Measurements from ENCODE around the gene TAL1. TPM values are rescaled to one million over a fixed set of nuclear protein-coding genes. Genes with fewer than 3 reads are reported as not detected.

The TAL1 gene
- total RNA-seq, 2 donors from 2014 or later, result 1.7 TPM; not detected in 1

DNA sequence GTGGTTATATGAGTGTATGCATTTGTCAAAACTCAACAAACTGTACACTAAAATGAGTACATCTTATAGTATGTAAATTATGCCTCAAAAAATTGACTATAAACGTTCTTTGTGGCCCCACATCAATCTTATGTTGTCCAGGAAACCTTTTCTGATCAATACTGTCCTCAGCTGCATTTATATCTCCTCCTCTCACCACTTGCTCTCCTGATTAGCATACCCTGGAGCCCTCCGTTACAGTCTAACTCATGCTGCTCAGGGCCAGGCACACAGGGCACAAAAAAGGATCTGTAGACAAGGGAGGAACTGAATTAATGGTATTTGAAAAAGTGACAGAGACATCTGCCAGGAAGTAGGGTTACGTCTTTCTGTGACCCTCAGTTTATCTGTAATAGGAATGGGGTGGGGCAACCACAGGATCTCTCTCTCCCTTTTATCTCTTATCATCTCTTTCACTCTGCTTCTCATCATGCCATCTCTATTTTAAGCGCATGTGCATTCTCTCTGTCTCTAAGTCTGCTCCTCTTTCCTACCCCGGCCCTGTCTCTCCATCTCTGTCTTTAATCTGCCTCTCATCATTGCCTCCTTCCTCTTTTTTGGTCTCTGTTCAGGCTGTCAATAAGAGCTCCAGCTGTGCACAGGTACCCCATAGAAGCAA is 7.0 kb upstream of the TAL1 start:
- Mint-ChIP-seq H3K9me3 (no peaks in the 10 kb centered on the region), H3K4me1 (ENCODE audit: low read depth in 2 of 2) (peaks cover 4 to 6% of the 10 kb centered on the region in 2 donors), H3K27ac (no peak overlapping the region), H3K27me3 (peaks cover 19 to 35% of the 10 kb centered on the region in 2 donors), H3K36me3 (no peaks in the 10 kb centered on the region), H3K4me3 (no peak overlapping the region)
- DNase-seq (ENCODE audit: low spot score), result no peak
- peak in 1 of 2 donors; percentile 73 for ATAC-seq

DNA sequence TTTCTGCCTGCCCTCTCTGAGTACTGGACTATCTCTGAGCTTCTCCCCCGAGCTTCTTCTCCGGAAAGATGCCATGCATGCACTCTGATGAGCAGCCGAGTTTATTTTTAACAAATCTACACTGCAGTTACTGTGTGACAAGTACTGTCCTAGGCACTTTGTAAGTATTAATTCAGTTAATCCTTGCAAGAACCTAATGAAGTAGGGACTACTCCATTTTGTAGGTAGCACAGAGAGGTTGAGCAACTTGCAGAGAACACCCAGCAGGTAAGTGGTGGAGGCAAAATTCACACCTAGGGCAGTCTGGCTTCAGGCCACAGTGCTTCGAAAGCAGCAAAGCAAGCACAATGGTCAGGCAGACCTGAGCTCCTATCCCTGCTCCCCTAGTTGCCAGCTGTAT is 3.8 kb upstream of the TAL1 start:
- ATAC-seq, result no peak
- H3K27me3 Mint-ChIP-seq, result peaks cover 43 to 45% of the 10 kb centered on the region in 2 donors

DNA sequence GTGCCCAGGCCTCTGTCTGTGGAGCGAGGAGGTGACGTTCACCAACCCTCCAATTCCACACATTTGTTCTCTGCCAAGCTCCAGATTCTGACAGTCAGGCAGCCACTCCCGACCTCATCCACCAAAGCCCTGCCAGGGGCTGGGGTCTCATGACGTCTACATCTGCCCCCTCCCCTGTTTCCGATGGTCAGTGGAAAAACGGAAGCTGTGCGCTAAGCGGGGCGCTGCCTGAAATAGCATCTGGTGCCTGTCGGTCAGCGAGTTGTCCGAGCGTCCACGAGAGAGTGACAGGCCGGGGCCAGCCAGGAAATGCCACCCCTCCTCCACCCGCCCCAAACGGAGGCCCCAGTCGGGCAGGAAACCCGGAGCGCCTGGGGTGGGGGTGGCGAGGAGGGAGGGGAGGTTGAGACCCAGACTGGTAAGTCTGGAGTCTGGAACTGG is 3.2 kb upstream of the TAL1 start:
- Mint-ChIP-seq H3K4me1 (ENCODE audit: low read depth in 2 of 2) (peaks cover 20 to 26% of the 10 kb centered on the region in 2 donors), H3K4me3 (no peak overlapping the region), H3K9me3 (no peaks in the 10 kb centered on the region), H3K27ac (no peak overlapping the region), H3K27me3 (peaks cover 46 to 49% of the 10 kb centered on the region in 2 donors), H3K36me3 (no peaks in the 10 kb centered on the region)
- DNase-seq (ENCODE audit: low spot score), result no peak
- no peak for ATAC-seq

More for the DNA sequence above, 3.8 kb upstream of the TAL1 start:
- no peak overlapping the region for H3K4me3 Mint-ChIP-seq
- no peak for DNase-seq (ENCODE audit: low spot score)
- H3K27ac Mint-ChIP-seq, result no peak overlapping the region
- no peaks in the 10 kb centered on the region for H3K9me3 Mint-ChIP-seq
- no peaks in the 10 kb centered on the region for H3K36me3 Mint-ChIP-seq
- peaks cover 17 to 20% of the 10 kb centered on the region in 2 donors for H3K4me1 Mint-ChIP-seq (ENCODE audit: low read depth in 2 of 2)

DNA sequence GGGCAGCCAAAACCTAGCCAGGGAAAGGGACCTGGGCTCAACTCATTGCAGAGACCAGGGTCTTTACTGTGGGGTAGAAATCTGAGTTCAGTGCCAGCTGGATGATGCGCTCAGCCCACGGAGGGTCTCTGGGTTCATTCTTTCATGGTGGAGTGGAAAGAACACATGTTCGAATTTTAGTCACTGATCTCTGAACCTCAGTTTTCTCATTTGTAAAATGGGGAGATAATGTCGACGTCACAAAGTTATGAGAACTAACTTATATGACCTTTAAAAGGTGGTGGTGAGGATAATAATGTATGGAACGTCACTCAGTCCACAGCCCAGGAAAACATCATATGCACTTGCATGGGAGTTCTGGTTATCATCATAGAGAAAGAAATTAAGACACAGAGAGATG is 1.2 kb upstream of the TAL1 start:
- DNase-seq (ENCODE audit: low spot score) (no peak), ATAC-seq (no peak)
- Mint-ChIP-seq H3K4me1 (ENCODE audit: low read depth in 2 of 2) (peaks cover 27 to 28% of the 10 kb centered on the region in 2 donors), H3K36me3 (no peaks in the 10 kb centered on the region), H3K27ac (no peak overlapping the region), H3K27me3 (peaks cover 55 to 57% of the 10 kb centered on the region in 2 donors), H3K4me3 (no peak overlapping the region), H3K9me3 (no peaks in the 10 kb centered on the region)

GRCh38 chr1:47231301-47232186 is 481 bp downstream of the TAL1 start:
- ATAC-seq, result peak; percentile 61 to 70
- peaks cover 55 to 73% of the 10 kb centered on the region in 2 donors for H3K27me3 Mint-ChIP-seq
- H3K36me3 Mint-ChIP-seq, result no peaks in the 10 kb centered on the region
- peak overlapping the region; percentile 19 to 30 for H3K27ac Mint-ChIP-seq
- peak overlapping the region; percentile 89 for H3K4me3 Mint-ChIP-seq
- H3K4me1 Mint-ChIP-seq (ENCODE audit: low read depth in 2 of 2), result peaks cover 27 to 28% of the 10 kb centered on the region in 2 donors
- H3K9me3 Mint-ChIP-seq, result no peaks in the 10 kb centered on the region
- DNase-seq (ENCODE audit: low spot score), result no peak

DNA sequence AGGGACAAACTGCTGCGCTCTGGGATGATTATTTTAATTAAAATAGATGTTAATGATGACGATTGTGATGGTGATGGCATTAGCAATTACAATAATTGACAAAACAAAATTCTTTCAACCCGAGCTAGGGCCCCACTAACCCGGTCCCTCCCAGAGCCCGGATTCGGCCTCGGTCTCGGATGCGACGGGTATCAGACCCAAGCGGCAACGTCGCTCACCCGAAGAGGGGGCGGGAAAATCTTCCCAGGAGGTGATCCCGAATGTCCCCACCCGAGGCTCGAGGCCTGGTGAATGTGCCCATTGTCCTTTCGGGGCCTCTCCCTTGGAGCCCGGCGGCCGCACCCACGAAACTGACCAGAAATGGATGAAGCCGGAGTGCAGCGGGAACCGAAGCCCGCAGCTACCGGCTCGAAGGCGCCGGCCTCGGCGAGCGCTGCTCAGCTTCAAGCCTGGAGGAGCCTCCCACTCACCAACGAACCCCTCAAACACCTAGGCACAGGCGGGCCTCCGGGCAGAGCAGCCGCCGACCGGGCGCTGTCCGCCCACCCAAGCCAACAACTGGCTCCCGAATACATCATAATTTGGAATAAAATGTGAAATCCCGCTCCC is 1.2 kb downstream of the TAL1 start:
- ATAC-seq (no peak), DNase-seq (ENCODE audit: low spot score) (no peak)
- H3K36me3 Mint-ChIP-seq, result no peaks in the 10 kb centered on the region
- peaks cover 55 to 79% of the 10 kb centered on the region in 2 donors for H3K27me3 Mint-ChIP-seq
- H3K4me3 Mint-ChIP-seq, result peak overlapping the region; percentile 55
- H3K4me1 Mint-ChIP-seq (ENCODE audit: low read depth in 2 of 2), result peaks cover 27 to 32% of the 10 kb centered on the region in 2 donors
- peak overlapping the region in 1 of 2 donors; percentile 30 for H3K27ac Mint-ChIP-seq
- no peaks in the 10 kb centered on the region for H3K9me3 Mint-ChIP-seq

GRCh38 chr1:47229886-47230691 is 1.9 kb downstream of the TAL1 start:
- no peaks in the 10 kb centered on the region for H3K36me3 Mint-ChIP-seq
- no peak for ATAC-seq
- H3K9me3 Mint-ChIP-seq, result no peaks in the 10 kb centered on the region
- peak overlapping the region; percentile 55 for H3K4me3 Mint-ChIP-seq
- H3K27ac Mint-ChIP-seq, result peak overlapping the region in 1 of 2 donors; percentile 45
- no peak for DNase-seq (ENCODE audit: low spot score)
- H3K27me3 Mint-ChIP-seq, result peaks cover 57 to 81% of the 10 kb centered on the region in 2 donors
- peaks cover 27 to 33% of the 10 kb centered on the region in 2 donors for H3K4me1 Mint-ChIP-seq (ENCODE audit: low read depth in 2 of 2)

- peaks cover 55 to 77% of the 10 kb centered on the region in 2 donors for H3K27me3 Mint-ChIP-seq
- H3K4me1 Mint-ChIP-seq (ENCODE audit: low read depth in 2 of 2), result peaks cover 27 to 33% of the 10 kb centered on the region in 2 donors
- peak overlapping the region in 1 of 2 donors; percentile 45 for H3K27ac Mint-ChIP-seq
- H3K9me3 Mint-ChIP-seq, result no peaks in the 10 kb centered on the region
- H3K4me3 Mint-ChIP-seq, result peak overlapping the region; percentile 55
- no peaks in the 10 kb centered on the region for H3K36me3 Mint-ChIP-seq
- no peak for DNase-seq (ENCODE audit: low spot score)
- ATAC-seq, result no peak
Observed at GRCh38 chr1:47229031-47229885, 2.8 kb downstream of the TAL1 start.

GRCh38 chr1:47228644-47229030 is 3.4 kb downstream of the TAL1 start:
- peaks cover 27 to 33% of the 10 kb centered on the region in 2 donors for H3K4me1 Mint-ChIP-seq (ENCODE audit: low read depth in 2 of 2)
- no peaks in the 10 kb centered on the region for H3K36me3 Mint-ChIP-seq
- H3K27ac Mint-ChIP-seq, result no peak overlapping the region
- H3K27me3 Mint-ChIP-seq, result peaks cover 49 to 70% of the 10 kb centered on the region in 2 donors
- ATAC-seq, result no peak
- no peak for DNase-seq (ENCODE audit: low spot score)
- no peak overlapping the region for H3K4me3 Mint-ChIP-seq
- H3K9me3 Mint-ChIP-seq, result no peaks in the 10 kb centered on the region

DNA sequence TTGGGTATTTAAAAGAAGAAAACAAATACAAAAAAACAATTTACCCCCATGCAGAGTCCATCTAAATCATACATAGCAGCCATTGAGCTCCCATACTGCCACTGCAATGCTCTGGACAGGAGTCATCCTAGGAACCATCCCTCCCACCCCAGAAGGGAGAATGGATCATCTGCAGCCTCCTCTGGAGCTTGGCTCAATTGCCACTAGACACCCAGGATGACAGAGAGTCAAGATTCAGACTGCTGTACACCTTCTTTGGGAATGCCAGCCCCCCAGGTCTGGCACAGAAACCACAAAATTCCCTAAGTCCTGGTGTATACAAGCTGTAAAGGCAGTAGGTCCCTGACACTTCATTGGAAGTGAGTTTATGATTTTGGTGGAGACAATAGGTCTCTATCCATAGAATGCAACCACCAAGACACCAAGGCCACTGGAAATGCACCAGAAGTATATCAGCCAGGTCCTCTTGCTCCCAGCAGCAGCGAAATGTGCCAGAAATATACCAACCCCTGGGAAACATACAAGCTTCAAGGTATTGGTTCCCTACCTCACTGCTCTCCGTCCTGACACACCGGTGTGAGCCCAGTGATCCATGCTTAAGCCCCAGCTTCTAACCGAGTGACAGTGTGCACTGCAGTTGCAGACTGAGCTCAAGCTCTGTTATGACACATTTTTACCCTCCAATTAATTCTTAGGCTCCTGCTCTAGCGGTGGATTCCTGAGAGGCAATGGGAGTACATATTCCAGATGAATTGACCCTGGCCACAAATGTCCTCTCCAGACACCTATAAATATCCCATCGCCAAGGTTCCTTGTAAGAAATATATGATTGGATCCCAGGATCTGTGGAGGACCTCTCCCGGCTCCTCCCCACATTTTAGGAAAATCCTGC is 4.4 kb downstream of the TAL1 start:
- ATAC-seq (no peak), DNase-seq (ENCODE audit: low spot score) (no peak)
- Mint-ChIP-seq H3K4me1 (ENCODE audit: low read depth in 2 of 2) (peaks cover 24 to 30% of the 10 kb centered on the region in 2 donors), H3K27ac (no peak overlapping the region), H3K9me3 (no peaks in the 10 kb centered on the region), H3K36me3 (no peaks in the 10 kb centered on the region), H3K27me3 (peaks cover 42 to 60% of the 10 kb centered on the region in 2 donors), H3K4me3 (no peak overlapping the region)

- no peak for ATAC-seq
- Mint-ChIP-seq H3K27me3 (peaks cover 38 to 52% of the 10 kb centered on the region in 2 donors), H3K36me3 (no peaks in the 10 kb centered on the region), H3K9me3 (no peaks in the 10 kb centered on the region), H3K4me1 (ENCODE audit: low read depth in 2 of 2) (peaks cover 19 to 26% of the 10 kb centered on the region in 2 donors), H3K4me3 (peak overlapping the region; percentile 48), H3K27ac (no peak overlapping the region)
- DNase-seq (ENCODE audit: low spot score), result no peak
Observed at GRCh38 chr1:47226839-47227215, 5.2 kb downstream of the TAL1 start.

All from natural killer cell treated with Interleukin-12 subunit alpha and Interleukin-12 subunit beta and Interleukin-15 and Interleukin-18, amount 100 ng/mL, for 72 hours (primary cell).